A549 treated with Hydrocortisone at 1 μM for 4 hours (cell line): ENCODE data around the gene LTA4H. TPM values are rescaled to one million over a fixed set of nuclear protein-coding genes. Genes with fewer than 3 reads are reported as not detected.

Source experiments
- total RNA-seq: library from RNA; stranded (reverse); fragments of 200-300 nt; extraction: Qiagen RNA extraction; gene quantifications from 5 replicates; pipeline ENCODE4 v1.2.3, GENCODE V29; 2022

Gene LTA4H
- 90.5 to 119 TPM (median 96.9 TPM) in 5 replicates for total RNA-seq

DNA sequence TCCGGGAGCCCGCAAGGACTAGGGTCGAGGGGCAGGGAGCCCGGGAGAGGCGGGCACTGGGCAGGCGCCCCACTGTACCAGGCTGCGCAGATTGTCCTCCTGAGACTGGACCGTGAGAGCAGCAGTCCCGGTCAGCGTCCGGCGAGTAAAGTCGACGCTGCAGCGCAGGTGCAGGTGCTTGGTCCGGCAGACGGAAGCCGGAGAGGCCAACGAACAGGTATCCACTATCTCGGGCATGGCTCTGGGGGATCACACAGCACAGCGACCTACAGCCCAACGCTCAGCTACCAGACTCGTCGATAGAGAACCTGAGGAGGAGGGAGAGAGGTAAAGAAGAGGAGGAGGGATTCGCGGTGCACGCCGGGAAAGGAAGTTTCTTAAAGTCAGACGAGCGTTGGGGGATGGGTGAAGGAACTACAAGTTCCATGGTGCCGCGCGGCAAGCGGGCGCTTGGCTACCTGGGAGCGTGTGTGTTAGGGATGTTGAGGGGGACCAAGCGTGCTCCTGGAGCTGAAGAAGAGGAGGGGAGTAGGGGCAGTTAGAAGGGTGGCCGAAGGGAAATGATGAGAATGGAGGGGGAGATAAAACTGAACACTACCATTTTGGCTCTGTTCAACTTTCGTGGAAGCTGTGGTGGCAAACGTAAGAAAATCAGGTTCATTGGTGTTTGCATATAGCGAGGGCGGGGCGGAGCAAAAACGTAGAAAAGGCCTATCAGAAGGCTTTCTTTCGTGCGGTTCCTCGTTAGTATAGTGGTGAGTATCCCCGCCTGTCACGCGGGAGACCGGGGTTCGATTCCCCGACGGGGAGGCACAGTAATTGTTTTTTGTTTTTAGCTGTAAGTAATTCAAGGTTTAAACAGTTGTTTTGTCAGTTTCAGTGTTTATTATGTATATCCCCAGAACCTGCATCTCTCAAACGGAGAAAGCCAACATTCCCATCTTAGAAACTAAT lies at the start of gene LTA4H:
Gene LTA4H, minus strand, starts transcription at position 305 of the 954 bp plus-strand sequence. Its CDS starts 68 bp downstream, at position 237.

DNA sequence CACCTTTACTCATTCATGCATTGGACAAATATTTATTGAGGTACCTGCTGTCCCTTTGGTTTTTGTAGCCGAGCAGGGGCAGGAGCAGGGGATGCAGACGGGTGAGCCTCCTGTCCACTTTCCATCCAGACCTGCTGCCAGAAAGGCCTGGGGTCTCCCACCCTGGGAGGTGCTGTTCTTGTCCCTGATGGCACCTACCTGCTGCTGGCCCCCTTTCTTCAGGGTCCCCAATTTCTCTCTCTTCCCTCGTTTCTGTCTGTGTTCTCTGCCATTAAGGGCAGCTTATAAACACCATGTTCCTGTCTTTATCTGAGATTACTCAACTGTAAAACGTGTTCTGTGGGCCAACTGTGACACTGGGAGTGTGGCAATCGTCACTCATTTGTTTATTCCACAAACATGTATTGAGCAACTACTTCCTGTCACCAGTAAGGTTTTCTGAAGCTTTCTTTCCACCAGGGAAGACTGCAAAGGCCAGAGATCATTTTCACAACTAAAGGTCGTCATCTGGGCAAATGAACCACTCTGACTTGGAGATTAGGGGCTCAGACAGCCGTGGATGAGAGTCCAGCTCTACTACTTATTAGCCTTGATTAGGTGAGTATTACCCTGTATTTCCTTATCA lies 39.2 kb downstream of the LTA4H start, which contains the start of gene HAL:
Gene HAL, minus strand, starts transcription at position 311 of the 625 bp plus-strand sequence. CDS start 434 bp downstream, outside the sequence.

Other genes starting within 250 kb of the LTA4H start
- 36.5 to 45.2 TPM (median 42.3 TPM) in 5 replicates for gene NTN4, start 244.8 kb downstream of the LTA4H start, total RNA-seq
- gene SNRPF, start 176.6 kb downstream of the LTA4H start, total RNA-seq, result 110 to 136 TPM (median 117 TPM) in 5 replicates
- gene CCDC38, start 93.0 kb downstream of the LTA4H start, total RNA-seq, result 0.07 to 0.30 TPM (median 0.14 TPM) in 5 replicates
- gene AMDHD1, start 92.3 kb downstream of the LTA4H start, total RNA-seq, result 2.1 to 3.0 TPM (median 2.4 TPM) in 5 replicates
- gene HAL, start 39.2 kb downstream of the LTA4H start, total RNA-seq, result 0.60 to 1.0 TPM (median 0.72 TPM) in 5 replicates
- gene ELK3, start 158.8 kb upstream of the LTA4H start, total RNA-seq, result 56.9 to 83.3 TPM (median 69.1 TPM) in 5 replicates